Measurements from ENCODE around the gene GEMIN8.
A peak's percentile ranks its signal among the peaks of the same experiment; 100 is the strongest.

The GEMIN8 gene

DNA sequence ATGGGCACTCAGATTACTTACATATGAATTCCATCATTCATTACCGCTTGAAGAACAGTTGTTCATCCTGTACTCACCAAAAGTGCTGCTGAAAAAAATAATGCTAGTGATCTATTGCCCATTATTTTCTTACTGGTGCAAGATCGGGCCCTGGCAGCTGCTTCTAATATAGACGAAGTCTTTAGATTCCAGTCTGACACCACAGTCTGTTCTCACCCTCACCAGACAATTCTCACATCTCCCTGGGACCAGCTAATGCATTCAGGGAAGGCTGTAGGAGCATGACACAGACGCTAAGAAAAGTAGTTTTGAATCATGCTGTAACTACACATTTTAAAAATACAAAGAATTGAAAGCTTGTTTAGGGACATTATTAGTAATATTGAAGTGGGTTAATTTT, 13.8 kb downstream of the GEMIN8 start:
- DNase-seq (ENCODE audit: low spot score) = no peak

DNA sequence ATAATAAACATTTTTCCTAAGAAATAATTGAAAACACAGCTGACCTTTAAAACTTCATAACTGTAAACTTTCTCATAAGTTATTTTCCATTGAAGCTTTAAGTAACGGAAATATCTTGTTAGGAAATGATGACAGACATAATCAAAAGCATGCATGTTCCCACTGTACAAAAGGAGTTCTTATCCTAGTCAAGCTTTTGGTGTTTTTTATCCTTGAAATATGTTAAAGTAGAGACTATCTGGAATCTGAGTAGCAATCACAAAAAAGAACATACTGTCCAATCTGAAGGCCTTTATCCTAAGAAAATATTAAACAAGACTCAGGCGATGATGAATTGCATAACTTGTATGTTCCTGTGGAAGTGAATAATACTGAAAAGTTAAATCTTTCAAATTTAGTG, 14.4 kb downstream of the GEMIN8 start:
- no peak for DNase-seq (ENCODE audit: low spot score)

DNA sequence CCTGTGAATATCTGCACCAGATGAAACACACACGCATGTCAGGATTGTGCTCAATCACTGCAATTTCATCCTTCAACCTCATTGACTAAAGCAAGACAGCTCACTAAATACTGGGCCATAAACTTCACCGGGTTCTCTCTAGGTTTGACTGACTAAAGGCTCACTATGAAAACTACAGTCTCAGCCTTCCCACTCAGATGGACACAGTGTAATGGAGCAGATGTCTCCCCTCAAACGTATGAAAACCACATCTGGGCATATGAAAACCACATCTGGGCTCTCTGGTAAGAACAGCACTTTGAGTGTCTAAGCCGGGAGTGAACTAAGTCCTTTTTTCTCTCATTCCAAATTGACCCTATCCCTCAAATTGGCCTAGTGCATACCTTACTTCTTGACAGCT, 15.2 kb downstream of the GEMIN8 start:
- DNase-seq (ENCODE audit: low spot score) = no peak

DNA sequence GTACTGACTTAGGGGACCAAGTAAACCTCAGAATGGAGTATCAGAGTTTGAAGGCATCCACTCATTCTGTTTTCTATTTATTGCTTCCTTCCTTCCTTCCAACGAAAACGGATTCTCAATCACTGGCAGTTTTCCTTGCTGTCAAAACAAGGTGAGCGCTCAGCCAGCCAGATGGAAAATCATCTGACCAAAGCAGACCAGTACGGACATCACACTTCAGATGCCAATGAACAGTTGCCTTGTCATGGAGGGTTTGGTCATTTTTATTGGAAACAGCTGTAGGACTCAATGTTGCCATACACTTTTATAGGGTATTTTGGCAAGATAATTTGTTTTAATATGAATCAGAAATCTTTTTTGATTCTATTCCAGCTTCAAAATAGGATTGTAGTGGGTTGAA, 16.6 kb downstream of the GEMIN8 start:
- DNase-seq (ENCODE audit: low spot score) = no peak

DNA sequence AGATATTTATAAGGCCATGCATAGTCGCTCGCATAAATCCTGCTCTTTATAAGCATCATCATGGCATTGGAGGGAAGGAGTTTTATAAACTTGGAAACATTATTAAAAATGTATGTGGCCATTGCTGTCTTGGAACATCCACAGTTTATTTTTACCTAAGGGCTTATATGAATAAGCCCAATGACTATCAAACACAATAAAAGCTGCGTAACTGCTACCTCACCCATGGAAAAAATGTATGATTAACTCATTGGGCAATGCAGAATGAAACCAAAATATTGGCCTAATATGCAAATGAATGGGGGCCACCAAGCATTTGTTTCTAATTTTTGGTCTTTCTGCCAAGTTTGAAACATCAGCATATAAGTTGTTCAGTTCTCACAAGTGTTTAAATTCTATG, 19.1 kb downstream of the GEMIN8 start:
- no peak for DNase-seq (ENCODE audit: low spot score)

DNA sequence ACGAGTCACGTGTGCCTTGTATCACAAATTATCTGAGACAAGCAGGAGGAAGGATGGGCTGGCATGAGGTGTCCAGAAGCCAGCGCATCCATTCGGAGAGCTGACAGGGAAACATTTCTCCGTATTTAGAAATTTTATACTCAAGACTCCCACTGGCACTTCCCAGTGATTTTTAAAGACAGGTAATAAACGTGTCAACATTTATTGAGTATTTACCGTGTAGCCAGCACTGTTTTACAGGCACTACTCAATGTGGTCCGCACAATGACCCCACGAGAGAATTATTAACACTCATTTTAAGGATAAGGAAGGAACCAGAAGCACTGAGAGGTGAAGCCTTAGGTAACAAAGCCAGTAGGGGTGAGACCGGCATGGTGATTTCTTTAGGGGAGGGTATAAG, 23.2 kb downstream of the GEMIN8 start:
- no peak for DNase-seq (ENCODE audit: low spot score)

DNA sequence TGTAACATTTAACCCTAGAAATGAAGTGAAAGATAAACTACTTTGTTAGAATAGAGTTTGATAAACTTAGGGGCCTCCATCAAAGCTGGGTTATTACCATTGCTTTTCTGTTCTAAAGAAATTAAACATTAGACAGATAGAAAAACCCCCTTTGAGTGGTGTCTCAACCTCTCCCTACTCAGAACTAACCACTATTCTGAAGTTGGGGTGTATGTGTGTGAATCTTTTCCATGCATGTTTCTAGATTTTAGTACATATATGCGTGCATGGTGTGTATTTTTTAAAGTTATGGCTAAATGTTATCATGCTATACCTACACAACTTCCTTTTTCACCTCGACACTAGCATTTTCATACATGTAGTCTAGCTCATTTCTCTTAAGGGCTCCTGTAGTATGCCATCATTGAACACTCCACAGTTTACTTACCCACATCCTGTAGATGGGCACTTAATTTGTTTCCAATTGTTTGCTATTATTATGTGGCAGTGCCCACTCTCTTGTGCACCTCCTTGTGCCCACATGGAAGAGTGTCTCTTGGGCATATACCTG, 25.7 kb downstream of the GEMIN8 start:
- no peak for DNase-seq (ENCODE audit: low spot score)

DNA sequence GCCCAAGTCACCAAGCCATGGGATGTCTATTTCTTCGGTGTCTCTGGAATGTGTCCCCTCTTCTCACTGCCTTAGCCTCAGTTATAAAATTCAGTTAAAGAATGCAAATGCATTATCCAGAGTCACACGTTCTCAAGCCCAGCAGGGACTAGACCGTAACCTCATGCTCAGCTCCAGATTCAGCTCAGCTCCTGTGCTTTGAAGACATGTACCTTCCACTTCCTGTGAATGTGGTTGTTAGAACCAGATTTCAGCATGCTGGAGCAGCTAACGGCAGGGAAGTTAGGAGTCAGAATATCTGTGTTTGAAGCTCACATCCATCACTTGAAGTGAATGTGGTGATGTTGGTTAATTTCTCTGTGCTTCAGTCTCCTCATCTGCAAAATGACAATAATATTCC, 26.7 kb downstream of the GEMIN8 start:
- no peak for DNase-seq (ENCODE audit: low spot score)

DNA sequence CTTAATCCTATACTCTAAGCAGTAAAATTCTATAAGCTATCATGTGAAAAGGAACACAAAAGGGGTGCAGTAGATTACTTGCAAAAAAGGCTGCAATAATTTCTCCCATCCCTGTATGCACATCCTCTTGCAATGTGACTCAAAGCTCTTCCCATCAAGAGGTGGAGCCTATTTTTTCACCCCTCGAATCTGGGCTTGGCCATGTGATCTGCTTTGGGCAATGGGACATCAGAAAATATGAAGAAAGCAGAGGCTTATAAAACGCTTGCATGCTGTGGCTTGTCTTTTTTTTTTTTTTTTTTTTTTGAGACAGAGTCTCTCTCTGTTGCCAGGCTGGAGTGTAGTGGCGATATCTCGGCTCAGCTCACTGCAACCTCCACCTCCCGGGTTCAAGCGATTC, 33.0 kb downstream of the GEMIN8 start:
- DNase-seq (ENCODE audit: low spot score) = no peak

DNA sequence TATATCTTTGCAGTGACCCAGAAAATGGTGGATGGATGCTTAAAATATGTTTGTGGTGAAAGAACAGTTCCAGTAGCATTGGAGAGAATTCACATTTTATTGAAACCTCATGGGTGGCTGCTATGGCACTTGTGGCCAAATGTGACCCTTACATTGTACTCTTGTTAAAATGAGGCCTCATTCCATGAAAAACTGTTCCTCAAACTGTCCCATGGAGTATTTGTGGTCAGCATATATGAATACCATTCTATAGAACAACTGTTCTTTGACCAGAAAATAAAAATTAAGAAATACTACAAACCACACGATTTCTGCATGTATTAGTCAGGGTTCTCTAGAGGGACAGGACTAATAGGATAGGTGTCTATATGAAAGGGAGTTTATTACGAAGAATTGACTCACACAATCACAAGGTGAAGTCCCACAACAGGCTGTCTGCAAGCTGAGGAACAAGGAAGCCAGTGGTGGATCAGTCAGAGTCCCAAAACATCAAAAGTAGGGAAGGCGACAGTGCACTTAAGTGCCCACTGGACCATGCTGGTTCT, 35.1 kb downstream of the GEMIN8 start:
- no peak for DNase-seq (ENCODE audit: low spot score)

DNA sequence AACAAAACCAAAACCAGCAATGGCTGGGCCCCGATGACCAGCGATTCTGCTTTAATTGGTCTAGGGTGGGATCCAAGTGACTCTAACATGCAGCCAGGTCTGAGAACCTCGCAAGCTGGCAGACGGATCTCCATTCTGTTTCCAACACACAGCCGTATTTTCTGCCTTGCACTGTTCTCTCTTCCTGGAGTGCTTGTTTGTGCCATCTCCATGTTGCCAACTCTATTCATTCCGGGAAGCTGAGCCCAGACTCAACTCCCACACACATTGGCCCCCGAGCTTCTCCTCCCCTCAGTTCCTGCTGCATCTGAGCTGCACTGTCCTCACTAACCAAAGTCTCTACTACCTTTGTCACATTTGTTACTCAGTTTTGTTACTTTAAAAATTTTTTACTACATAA, 35.6 kb downstream of the GEMIN8 start:
- no peak for DNase-seq (ENCODE audit: low spot score)

DNA sequence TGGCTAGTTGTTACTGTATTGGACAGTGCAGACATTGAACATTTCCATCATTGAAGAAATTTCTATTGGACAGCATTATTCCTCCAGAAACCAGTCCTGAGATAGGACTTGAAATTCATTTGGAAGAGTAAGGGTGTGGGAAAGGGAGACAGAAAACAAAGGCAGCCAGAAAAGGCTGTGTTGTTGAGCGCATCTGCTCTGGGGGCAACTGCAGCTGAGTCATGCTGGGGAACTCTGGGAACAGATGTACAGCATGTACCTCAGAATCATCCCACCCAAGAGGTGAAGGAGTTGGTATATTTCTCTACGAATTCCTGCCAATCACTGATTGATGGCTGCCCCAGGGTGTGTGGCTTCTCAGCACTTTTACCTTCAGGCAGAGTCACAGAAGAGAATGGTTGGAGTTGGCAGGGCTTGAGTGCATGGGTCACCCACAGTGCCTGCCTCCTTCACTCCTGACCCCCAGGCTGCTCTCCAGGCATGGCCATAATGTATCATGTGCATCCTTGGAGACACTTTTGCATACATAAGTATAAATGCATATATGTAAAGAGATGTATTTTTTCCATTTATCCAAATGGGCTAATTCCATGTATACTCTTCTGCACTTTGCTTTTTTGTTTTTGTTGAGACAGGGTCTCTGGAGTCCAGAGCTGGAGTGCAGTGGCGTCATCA, 39.4 kb downstream of the GEMIN8 start:
- no peak for DNase-seq (ENCODE audit: low spot score)

DNA sequence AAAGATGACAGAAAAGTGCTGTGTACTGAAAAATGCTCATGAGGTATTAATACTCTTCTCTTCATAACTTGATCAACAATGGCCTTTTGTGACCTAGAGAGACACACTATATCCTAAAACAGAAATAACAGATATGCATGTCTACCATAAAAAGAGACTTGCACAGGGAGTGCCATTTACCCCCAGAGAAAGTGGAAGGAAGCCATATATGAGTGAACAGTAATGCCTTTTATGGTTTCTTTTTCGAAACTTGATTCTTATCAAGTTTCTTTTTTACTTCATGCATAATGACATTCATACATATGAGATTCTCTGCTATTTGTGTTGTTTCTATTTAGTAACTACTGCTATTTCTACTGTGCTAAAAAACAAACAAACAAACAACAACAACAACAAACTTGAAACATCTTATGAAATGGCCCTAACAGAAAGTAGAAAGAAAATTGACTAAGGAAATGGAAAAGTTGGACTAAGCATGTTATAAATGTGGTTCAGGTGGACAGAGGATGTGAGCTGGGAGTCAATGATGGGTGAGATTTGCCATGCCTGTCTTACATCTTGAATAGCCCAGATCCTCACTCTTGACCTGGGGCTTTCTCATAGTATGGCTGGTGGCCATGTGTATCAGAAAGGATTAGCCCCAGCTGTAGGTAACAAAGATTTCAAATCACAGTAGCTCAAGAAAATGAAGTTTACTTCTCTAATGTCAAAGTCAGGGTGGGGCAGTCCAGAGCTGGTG, 43.8 kb downstream of the GEMIN8 start:
- DNase-seq (ENCODE audit: low spot score) = no peak

DNA sequence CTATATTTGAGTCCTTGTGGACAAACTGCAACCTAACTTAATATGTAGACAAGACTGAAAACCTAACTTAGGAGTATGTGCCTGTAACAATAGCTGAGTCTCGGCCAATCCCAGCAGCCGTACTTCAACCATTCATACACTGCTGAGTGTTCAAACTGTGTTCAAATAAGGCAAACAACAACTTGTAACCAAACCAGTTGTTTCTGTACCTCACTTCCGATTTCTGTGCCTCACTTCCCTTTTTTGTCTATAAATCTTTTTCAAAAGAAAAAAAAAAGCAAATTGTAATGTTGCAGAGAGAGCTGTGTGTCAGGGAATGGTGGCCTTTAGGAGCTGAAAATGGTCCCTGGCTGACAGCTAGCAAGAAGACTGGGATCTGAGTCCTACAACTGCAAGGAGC, 46.0 kb downstream of the GEMIN8 start:
- DNase-seq (ENCODE audit: low spot score) = no peak

DNA sequence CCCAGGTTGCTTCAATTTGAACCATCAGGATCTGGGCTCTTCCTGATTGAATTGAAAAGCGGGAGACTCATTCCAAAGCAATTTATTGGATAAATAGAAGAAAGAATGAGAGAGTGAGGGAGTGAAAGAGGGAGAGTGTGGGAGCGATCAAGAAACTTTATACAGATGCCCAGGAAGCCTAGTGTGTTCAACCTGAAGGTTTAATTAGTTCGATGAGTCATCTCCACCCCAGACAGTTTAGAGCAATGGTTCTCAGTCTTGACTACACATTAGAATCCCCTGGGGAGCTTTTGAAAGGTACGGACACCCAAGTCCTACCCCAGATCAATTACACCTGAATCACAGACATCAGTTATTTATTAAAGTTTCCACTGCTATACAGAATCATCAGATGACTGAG, 61.5 kb downstream of the GEMIN8 start:
- DNase-seq (ENCODE audit: low spot score) = no peak

DNA sequence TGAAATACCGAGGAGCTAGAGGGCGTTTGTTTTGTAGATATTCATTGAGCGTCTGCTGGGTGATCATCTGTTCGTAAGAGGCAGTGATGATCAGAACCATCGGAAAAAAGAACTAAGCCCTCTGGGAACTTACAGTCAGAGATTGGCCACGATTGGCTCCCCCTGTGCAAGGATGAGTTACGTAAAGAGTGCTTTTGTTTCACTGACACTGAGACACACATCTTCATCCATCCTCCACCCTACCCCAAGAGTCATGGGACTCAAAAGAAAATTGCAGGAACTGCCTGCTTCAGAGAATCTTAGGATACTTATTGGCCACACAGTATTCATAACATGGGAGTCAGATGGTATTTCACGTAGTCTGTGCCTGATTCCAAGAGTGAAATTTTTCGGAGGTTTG, 62.1 kb downstream of the GEMIN8 start:
- no peak for DNase-seq (ENCODE audit: low spot score)

DNA sequence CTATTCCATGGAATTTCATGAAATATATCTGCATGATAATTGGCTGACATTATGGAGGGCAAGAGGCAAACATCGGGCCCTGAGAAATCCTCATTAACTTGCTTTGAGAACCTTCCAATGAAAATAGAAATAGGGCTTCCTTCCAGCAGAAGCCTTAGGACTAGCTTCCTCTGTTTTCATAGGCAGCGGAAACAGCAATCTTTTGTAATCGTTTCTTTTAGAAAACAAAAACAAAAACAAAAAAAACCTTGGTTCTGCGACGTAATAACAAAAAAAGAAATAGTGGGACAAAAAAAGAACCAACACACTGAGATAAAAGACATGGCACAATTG, 62.9 kb downstream of the GEMIN8 start:
- no peak for DNase-seq (ENCODE audit: low spot score)

DNA sequence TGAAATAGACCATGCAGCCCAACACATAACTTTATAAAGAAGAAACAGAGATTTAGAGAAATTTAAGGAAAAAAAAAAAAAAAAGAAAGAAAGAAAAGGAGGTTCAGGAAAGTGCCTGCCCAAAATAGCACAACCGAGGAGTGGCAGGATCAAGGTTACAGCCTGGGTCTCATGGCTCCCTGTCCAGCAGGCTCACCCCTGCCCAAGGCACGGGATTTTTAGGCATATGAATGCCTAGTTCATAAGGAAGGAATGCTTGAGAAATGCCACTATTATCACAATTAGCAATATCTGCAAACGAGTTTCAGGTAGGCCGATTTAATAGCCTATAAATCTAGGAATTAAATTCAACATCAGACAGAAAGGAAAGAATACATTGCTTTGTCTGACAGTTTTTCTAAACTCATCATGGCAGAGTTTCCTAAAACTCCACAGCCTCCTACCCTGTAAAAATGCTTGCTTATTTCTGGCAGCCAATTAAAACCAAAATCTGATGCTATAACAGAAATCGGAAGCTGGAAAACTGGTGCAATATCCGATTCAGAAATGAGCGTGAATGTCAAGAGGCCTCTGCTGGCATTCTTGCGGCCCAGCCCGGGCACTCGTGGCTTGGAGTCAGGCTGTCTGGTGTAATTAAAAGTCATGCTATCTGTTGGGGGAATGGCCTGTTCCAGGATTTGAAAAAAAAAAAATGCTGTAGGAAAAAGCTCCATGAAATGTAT, 63.5 kb downstream of the GEMIN8 start:
- no peak for DNase-seq (ENCODE audit: low spot score)

DNA sequence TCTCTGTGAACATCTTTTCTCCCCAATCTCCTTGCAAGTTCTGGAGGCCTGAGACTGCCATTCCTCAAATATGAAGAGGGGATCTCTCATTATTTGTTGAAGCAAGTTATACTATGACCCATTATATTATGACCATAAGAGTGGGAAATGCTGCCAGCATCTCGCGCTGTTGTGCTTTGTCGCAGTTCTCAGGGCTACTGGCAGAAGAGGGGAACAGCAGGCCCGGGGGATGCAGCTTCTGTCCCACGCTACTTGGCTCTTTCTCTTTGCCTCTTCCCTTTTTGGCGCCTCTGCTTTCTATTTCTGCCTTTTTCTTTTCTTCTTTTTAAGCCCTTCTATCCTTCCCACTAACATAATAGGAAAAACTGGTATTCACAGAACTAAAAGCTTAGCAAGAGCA, 64.2 kb downstream of the GEMIN8 start:
- DNase-seq (ENCODE audit: low spot score) = peak; percentile 13

DNA sequence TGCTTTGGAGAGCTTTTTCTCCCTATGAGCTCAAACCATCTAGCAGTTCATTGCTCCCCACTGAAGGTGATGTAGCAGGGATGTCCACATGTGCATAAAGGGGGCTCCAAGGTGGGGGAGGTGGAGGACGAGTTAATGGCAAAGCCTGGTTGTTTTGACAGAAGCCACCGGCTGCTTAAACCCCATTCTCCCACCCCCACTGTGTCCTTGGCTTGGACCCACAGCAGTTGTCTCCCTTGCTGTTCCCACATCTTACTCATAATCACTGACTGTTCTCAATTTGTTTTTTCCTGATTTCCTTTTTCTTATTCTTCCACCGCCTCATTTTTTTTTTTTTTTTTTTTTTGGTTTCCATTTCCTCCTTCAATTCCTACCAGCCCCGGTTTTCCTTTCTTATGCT, 72.7 kb downstream of the GEMIN8 start:
- no peak for DNase-seq (ENCODE audit: low spot score)

All from iPS-NIHi11 (cell line).